HG02943 (cell line): ENCODE measurements around the gene PADI2.
"Not testable (repeated sequence)": the region's sequence is repeated elsewhere in the genome, so short reads cannot be mapped to it uniquely, and the experiment has no call there.

Source experiments
- ATAC-seq: cut with Tn5 transposase; IDR thresholded peaks from one replicate; pipeline ENCODE4 v1.9.1; 2021; ENCODE audit warnings: mild to moderate bottlenecking, low read depth, moderate library complexity; ENCODE audit not compliant: unreplicated experiment

Gene PADI2

GRCh38 chr1:17062751-17063150 lies 56.5 kb downstream of the PADI2 start:
- ATAC-seq = not testable (repeated sequence)

- ATAC-seq = no peak
These were observed 57.4 kb downstream of the PADI2 start for GRCh38 chr1:17061892-17062291.

GRCh38 chr1:17061486-17061885 lies 57.8 kb downstream of the PADI2 start:
- no peak for ATAC-seq

- no peak for ATAC-seq
These were observed 58.9 kb downstream of the PADI2 start for GRCh38 chr1:17060306-17060749.

GRCh38 chr1:17059391-17060305 lies 59.6 kb downstream of the PADI2 start:
- ATAC-seq = no peak

- no peak for ATAC-seq
These were observed 62.7 kb downstream of the PADI2 start for GRCh38 chr1:17056551-17056950.

GRCh38 chr1:17055801-17056200 lies 63.5 kb downstream of the PADI2 start:
- ATAC-seq = no peak

- peak; percentile 90 for ATAC-seq
These were observed 65.4 kb downstream of the PADI2 start, which contains the start of gene SDHB for GRCh38 chr1:17053685-17054410. SDHB (minus strand) TSS chr1:17054032; CDS start chr1:17054019, 13 bp downstream.

GRCh38 chr1:17053086-17053684 lies 66.1 kb downstream of the PADI2 start:
- no peak for ATAC-seq

- ATAC-seq = no peak
These were observed 66.6 kb downstream of the PADI2 start for GRCh38 chr1:17052641-17053040.

GRCh38 chr1:17052038-17052437 lies 67.2 kb downstream of the PADI2 start:
- ATAC-seq = no peak

- ATAC-seq = no peak
These were observed 71.3 kb downstream of the PADI2 start for GRCh38 chr1:17047924-17048323.

- ATAC-seq = no peak
These were observed 73.0 kb downstream of the PADI2 start for GRCh38 chr1:17046334-17046657.

- ATAC-seq = no peak
These were observed 73.5 kb downstream of the PADI2 start for GRCh38 chr1:17045634-17046333.

GRCh38 chr1:17045150-17045549 lies 74.1 kb downstream of the PADI2 start:
- no peak for ATAC-seq

GRCh38 chr1:17043676-17044075 lies 75.6 kb downstream of the PADI2 start:
- no peak for ATAC-seq

GRCh38 chr1:17040135-17040534 lies 79.1 kb downstream of the PADI2 start:
- no peak for ATAC-seq

GRCh38 chr1:17039522-17039921 lies 79.7 kb downstream of the PADI2 start:
- ATAC-seq = no peak

GRCh38 chr1:17033481-17033880 lies 85.8 kb downstream of the PADI2 start:
- ATAC-seq = no peak

- ATAC-seq = no peak
These were observed 86.5 kb downstream of the PADI2 start for GRCh38 chr1:17032741-17033140.

GRCh38 chr1:17031436-17031835 lies 87.8 kb downstream of the PADI2 start:
- ATAC-seq = no peak
